B cell (primary cell): ENCODE data around the gene HINFP. TPM values are rescaled to one million over a fixed set of nuclear protein-coding genes. Genes with fewer than 3 reads are reported as not detected.
"Not testable (repeated sequence)": the region's sequence is repeated elsewhere in the genome, so short reads cannot be mapped to it uniquely, and the experiment has no call there.

Experiments
- ATAC-seq: fragments of 200-7000 bp; cut with Tn5 transposase; one replicate; pipeline ENCODE4 v1.10.0; 2021; ENCODE audit warnings: low read depth, mild to moderate bottlenecking, moderate number of reproducible peaks, moderate library complexity
- CTCF ChIA-PET: fragments of 350-600 bp; sonication (Branson Sonifier 250); formaldehyde crosslinking; loops from one replicate; lab custom pipeline; 2021; ENCODE audit warnings: antibody characterized with exemption, inconsistent platforms; lab: Charles Lee
- POLR2A ChIA-PET: fragments of 350-600 bp; sonication (Branson Sonifier 250); formaldehyde crosslinking; loops from one replicate; lab custom pipeline; 2021; ENCODE audit warnings: antibody characterized with exemption; lab: Charles Lee
- DNase-seq: peaks from one replicate; pipeline ENCODE4 v3.0.0; 2013
- H2AFZ ChIP-seq: 2 replicates; pipeline ENCODE4 v1.6.1; 2012; ENCODE audit warnings: mild to moderate bottlenecking, low read depth, low read length; ENCODE audit not compliant: insufficient read depth, poor library complexity, severe bottlenecking
- H3K27ac ChIP-seq, 2 donors: 1 replicate in 1 of 2; 2 replicates in 1 of 2; pipeline ENCODE4 v1.5.1; 2012 to 2013; ENCODE audit warnings: low read length in 2 of 2, mild to moderate bottlenecking in 2 of 2, moderate library complexity in 1 of 2
- H3K27me3 ChIP-seq, 4 experiments: fragments of 200-600 bp in 1 of 4; sonication (generic) in 1 of 4; replicated peaks in 1 of 4; 1 replicate in 2 of 4; 2 replicates in 2 of 4; pipeline versions ENCODE4 v1.6.1 to v1.7.0; 2013 to 2016; ENCODE audit warnings: low read length in 3 of 4, mild to moderate bottlenecking in 2 of 4, mixed read lengths in 1 of 4, moderate library complexity in 1 of 4; ENCODE audit not compliant: insufficient read depth in 4 of 4, control insufficient read depth in 3 of 4; ENCODE audit errors: control extremely low read depth in 1 of 4
- H3K36me3 ChIP-seq, 2 experiments: replicated peaks in 1 of 2; 1 replicate in 1 of 2; 2 replicates in 1 of 2; pipeline versions ENCODE4 v1.6.1 to v1.7.1; 2013; ENCODE audit warnings: low read length in 1 of 2; ENCODE audit not compliant: insufficient read depth in 2 of 2, control insufficient read depth in 1 of 2; ENCODE audit errors: control extremely low read depth in 1 of 2, extremely low read depth in 1 of 2
- H3K4me1 ChIP-seq, 2 donors: fragments of 200-600 bp in 1 of 2; sonication (generic) in 1 of 2; 1 replicate in 1 of 2; 2 replicates in 1 of 2; pipeline versions ENCODE4 v1.5.1 to v1.6.1; 2013 to 2017; ENCODE audit warnings: low read length in 2 of 2; ENCODE audit not compliant: control insufficient read depth in 2 of 2, insufficient read depth in 2 of 2
- H3K4me2 ChIP-seq: replicated peaks from 2 replicates; pipeline ENCODE3; 2012; ENCODE audit warnings: mild to moderate bottlenecking, low read depth, low read length; ENCODE audit not compliant: poor library complexity, severe bottlenecking
- H3K4me3 ChIP-seq, 5 experiments: fragments of 200-600 bp in 1 of 5; sonication (generic) in 1 of 5; 1 replicate in 3 of 5; 2 replicates in 2 of 5; pipeline versions ENCODE4 v1.5.1 to v1.7.0; 2011 to 2016; ENCODE audit warnings: low read length in 4 of 5, mild to moderate bottlenecking in 4 of 5, low read depth in 2 of 5, control low read depth in 1 of 5, moderate library complexity in 1 of 5; ENCODE audit not compliant: insufficient read depth in 1 of 5; ENCODE audit errors: control extremely low read depth in 1 of 5, extremely low read depth in 1 of 5
- H3K79me2 ChIP-seq: fragments of 200-600 bp; sonication (generic); one replicate; pipeline ENCODE4 v1.6.0; 2016; ENCODE audit warnings: low read length; ENCODE audit not compliant: control insufficient read depth, insufficient read depth
- H3K9ac ChIP-seq: fragments of 200-600 bp; sonication (generic); 2 replicates; pipeline ENCODE4 v1.6.1; 2017; ENCODE audit warnings: mild to moderate bottlenecking, low read length, moderate library complexity
- H3K9me3 ChIP-seq, 3 donors: one replicate each; pipeline versions ENCODE4 v1.6.1 to v1.7.1; 2013; ENCODE audit warnings: low read length in 2 of 3; ENCODE audit not compliant: control insufficient read depth in 2 of 3, insufficient read depth in 1 of 3; ENCODE audit errors: control extremely low read depth in 1 of 3
- H4K20me1 ChIP-seq: 2 replicates; pipeline ENCODE4 v1.6.0; 2012; ENCODE audit warnings: mild to moderate bottlenecking, low read length; ENCODE audit not compliant: insufficient read depth, control insufficient read depth, poor library complexity, severe bottlenecking
- H3K27ac Mint-ChIP-seq: one replicate; pipeline ENCODE4 v1.8.0; 2021; ENCODE audit warnings: mixed read lengths
- H3K27me3 Mint-ChIP-seq: one replicate; pipeline ENCODE4 v1.8.0; 2021; ENCODE audit warnings: mixed read lengths
- H3K4me1 Mint-ChIP-seq: one replicate; pipeline ENCODE4 v1.8.0; 2021; ENCODE audit warnings: mixed read lengths
- H3K4me3 Mint-ChIP-seq: one replicate; pipeline ENCODE4 v1.8.0; 2021; ENCODE audit warnings: mixed read lengths
- H3K9me3 Mint-ChIP-seq: one replicate; pipeline ENCODE4 v1.8.0; 2022; ENCODE audit warnings: mixed read lengths; ENCODE audit not compliant: insufficient read depth
- EZH2 ChIP-seq: IDR thresholded peaks from 2 replicates; pipeline ENCODE4 v1.6.1; 2012; ENCODE audit warnings: borderline replicate concordance, low read depth, mild to moderate bottlenecking, moderate library complexity, low read length; ENCODE audit not compliant: insufficient read depth, poor library complexity, severe bottlenecking
- WGBS: methylation state at CpG from one replicate; pipeline ENCODE4 v1.1.5; 2013; ENCODE audit warnings: missing lambda C conversion rate; ENCODE audit not compliant: insufficient coverage; 5-methylcytosine and 5-hydroxymethylcytosine counted together
- intact Hi-C: fragments of 100-400 bp; cut with micrococcal nuclease; formaldehyde crosslinking; loops from one replicate; pipeline ENCODE4 v1.10.0; 2022
- polyA plus RNA-seq: library from polyadenylated mRNA; depleted of rRNA; stranded (reverse); fragments of >200 nt; gene quantifications from 2 replicates; pipeline ENCODE4 v1.2.3, GENCODE V29; 2012
- total RNA-seq, 2 donors: library from RNA; stranded (reverse); fragments of 120-200 nt in 1 of 2; gene quantifications; 1 replicate in 1 of 2; 2 replicates in 1 of 2; pipeline versions ENCODE4 v1.2.3 to v1.2.4, GENCODE V29; 2013 to 2022
- TF ChIP-seq, protein P1 (sequence below): fragments of 200-600 bp; IDR thresholded peaks from one replicate; pipeline ENCODE4 v1.8.0; 2022; ENCODE audit warnings: antibody characterized with exemption, mild to moderate bottlenecking

HINFP gene
- total and polyA plus RNA-seq, 2 donors (not counting 1 experiment from before 2014, with no cell fraction given): 60.6 to 78.7 TPM

DNA sequence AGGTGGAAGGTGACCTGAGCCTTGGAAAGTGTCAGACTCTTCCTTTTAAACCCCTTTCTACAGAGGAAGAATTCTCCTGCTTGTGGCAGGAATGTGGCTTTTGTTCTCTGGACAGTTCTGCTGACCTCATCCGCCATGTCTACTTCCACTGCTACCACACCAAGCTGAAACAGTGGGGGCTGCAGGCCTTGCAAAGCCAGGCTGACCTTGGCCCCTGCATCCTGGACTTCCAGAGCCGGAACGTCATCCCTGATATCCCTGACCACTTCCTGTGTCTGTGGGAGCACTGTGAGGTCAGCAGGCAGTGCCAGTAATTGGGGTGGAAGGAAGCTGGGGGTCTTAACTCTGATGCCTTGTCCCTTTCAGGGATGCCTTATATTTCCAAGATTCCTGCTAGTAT lies 9.3 kb downstream of the HINFP start:
- no peak overlapping the region for H3K4me3 ChIP-seq
- TF ChIP-seq, protein P1, sequence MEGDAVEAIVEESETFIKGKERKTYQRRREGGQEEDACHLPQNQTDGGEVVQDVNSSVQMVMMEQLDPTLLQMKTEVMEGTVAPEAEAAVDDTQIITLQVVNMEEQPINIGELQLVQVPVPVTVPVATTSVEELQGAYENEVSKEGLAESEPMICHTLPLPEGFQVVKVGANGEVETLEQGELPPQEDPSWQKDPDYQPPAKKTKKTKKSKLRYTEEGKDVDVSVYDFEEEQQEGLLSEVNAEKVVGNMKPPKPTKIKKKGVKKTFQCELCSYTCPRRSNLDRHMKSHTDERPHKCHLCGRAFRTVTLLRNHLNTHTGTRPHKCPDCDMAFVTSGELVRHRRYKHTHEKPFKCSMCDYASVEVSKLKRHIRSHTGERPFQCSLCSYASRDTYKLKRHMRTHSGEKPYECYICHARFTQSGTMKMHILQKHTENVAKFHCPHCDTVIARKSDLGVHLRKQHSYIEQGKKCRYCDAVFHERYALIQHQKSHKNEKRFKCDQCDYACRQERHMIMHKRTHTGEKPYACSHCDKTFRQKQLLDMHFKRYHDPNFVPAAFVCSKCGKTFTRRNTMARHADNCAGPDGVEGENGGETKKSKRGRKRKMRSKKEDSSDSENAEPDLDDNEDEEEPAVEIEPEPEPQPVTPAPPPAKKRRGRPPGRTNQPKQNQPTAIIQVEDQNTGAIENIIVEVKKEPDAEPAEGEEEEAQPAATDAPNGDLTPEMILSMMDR: no peak
- TF ChIP-seq EZH2: no peak
- 100% methylated on average over 1 of the region's 3 CpGs for WGBS
- no peak overlapping the region for H3K27ac Mint-ChIP-seq
- POLR2A ChIA-PET: no interaction called here
- CTCF ChIA-PET: no interaction called here
- no peak for ATAC-seq
- H3K9ac ChIP-seq: no peak overlapping the region
- no peaks in the 10 kb centered on the region for H3K9me3 Mint-ChIP-seq
- H3K79me2 ChIP-seq: peaks cover 29% of the 10 kb centered on the region
- H3K27me3 Mint-ChIP-seq: no peaks in the 10 kb centered on the region
- no peak for DNase-seq
- H3K4me3 Mint-ChIP-seq: no peak overlapping the region
- no peaks in the 10 kb centered on the region for H3K4me1 ChIP-seq
- H3K36me3 ChIP-seq: peaks cover 1 to 64% of the 10 kb centered on the region in 2 experiments
- no peak overlapping the region for H2AFZ ChIP-seq
- no peaks in the 10 kb centered on the region for H3K9me3 ChIP-seq
- intact Hi-C loops: no loop called here
- H4K20me1 ChIP-seq: no peaks in the 10 kb centered on the region
- no peak overlapping the region for H3K27ac ChIP-seq
- peaks cover 5% of the 10 kb centered on the region for H3K4me1 Mint-ChIP-seq
- H3K27me3 ChIP-seq: no peaks in the 10 kb centered on the region
- no peak overlapping the region for H3K4me2 ChIP-seq

DNA sequence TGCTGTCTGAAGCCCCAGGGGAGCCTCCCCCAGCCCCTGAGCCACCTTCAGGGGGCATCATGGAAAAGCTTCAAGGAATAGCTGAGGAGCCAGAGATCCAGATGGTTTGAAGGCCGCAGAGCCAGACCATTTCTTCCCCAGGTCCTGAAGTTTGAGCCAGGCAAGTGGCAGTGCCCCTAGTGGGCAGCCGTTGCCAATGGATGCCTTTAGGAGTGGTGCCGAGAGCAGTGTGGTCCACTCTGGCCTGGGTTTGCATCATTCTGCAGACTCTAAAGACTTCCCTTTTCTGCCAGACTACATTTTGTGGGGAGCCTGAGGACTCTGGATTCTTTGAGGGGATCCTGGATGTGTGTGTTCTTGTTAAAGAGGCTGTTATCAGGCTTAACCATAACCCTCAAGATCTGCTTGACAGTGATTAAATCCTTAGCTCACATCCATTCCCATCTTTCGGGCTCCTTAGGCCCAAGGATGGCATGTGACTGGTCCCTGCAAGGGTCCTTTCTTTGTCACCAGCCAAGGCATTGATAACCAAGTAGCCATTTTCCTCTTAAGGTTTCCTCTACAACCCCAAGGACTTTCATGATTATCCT lies 13.1 kb downstream of the HINFP start:
- H3K4me1 Mint-ChIP-seq: no peaks in the 10 kb centered on the region
- ATAC-seq (no peak), DNase-seq (no peak)
- intact Hi-C loops: no loop called here
- H3K4me3 Mint-ChIP-seq: no peak overlapping the region
- ChIA-PET POLR2A (no interaction called here), CTCF (interaction anchor here (1.2 kb wide), 2 partner anchors 11 to 12 kb away, joined by 3 to 4 read pairs; no protein-coding TSS in a partner anchor)
- Histone ChIP-seq H3K4me2 (no peak overlapping the region), H3K27ac (no peak overlapping the region), H3K9ac (no peak overlapping the region), H3K36me3 (peaks cover 1 to 51% of the 10 kb centered on the region in 2 experiments), H3K4me3 (no peak overlapping the region), H3K4me1 (no peaks in the 10 kb centered on the region), H3K79me2 (peaks cover 21% of the 10 kb centered on the region), H3K9me3 (no peaks in the 10 kb centered on the region), H3K27me3 (no peaks in the 10 kb centered on the region), H2AFZ (no peak overlapping the region), H4K20me1 (no peaks in the 10 kb centered on the region)
- WGBS: 78% methylated on average over 4 of the region's 4 CpGs
- peaks cover under 1% of the 10 kb centered on the region for H3K27me3 Mint-ChIP-seq
- no peaks in the 10 kb centered on the region for H3K9me3 Mint-ChIP-seq
- H3K27ac Mint-ChIP-seq: no peak overlapping the region
- TF ChIP-seq, protein P1: peak; percentile 43
- no peak for TF ChIP-seq EZH2

DNA sequence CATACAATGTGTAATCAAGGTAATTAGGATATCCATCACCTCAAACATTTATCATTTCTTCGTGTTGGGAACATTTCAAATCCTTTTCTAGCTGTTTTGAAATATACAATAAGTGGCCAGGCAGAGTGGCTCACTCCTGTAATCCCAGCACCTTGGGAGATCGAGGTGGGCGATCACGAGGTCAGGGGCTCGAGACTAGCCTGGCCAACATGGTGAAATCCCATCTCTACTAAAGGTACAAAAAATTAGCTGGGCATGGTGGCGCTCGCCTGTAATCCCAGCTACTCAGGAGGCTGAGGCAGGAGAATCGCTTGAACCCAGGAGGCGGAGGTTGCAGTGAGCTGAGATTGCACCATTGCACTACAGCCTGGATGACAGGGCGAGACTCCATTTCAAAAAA lies 17.9 kb downstream of the HINFP start:
- H3K9me3 Mint-ChIP-seq, H3K27ac ChIP-seq, H4K20me1 ChIP-seq, H3K4me3 Mint-ChIP-seq, intact Hi-C loops, H2AFZ ChIP-seq, H3K79me2 ChIP-seq, H3K4me1 Mint-ChIP-seq, H3K36me3 ChIP-seq, H3K4me2 ChIP-seq, H3K4me3 ChIP-seq, H3K4me1 ChIP-seq, H3K27ac Mint-ChIP-seq, DNase-seq, ATAC-seq, H3K9me3 ChIP-seq, POLR2A ChIA-PET, H3K9ac ChIP-seq: not testable (repeated sequence)
- CTCF ChIA-PET: interaction anchor here (1.0 to 1.2 kb wide), 2 partner anchors 10 to 145 kb away, joined by 3 to 4 read pairs; no protein-coding TSS in a partner anchor
- whole genome bisulfite sequencing: 100% methylated on average over 2 of the region's 10 CpGs
- peaks cover 12% of the 10 kb centered on the region for H3K27me3 Mint-ChIP-seq
- H3K27me3 ChIP-seq: peaks cover 0 to 10% (median 3%) of the 10 kb centered on the region in 4 experiments
